Hepatocyte (in vitro differentiated cells): ENCODE results near the gene GPR55. TPM values are rescaled to one million over a fixed set of nuclear protein-coding genes. Genes with fewer than 3 reads are reported as not detected.

Experiments
- DNase-seq: peaks from one replicate; pipeline ENCODE4 v3.0.0-alpha.2; 2016; ENCODE audit warnings: low spot score
- H2AFZ ChIP-seq: fragments of 200-600 bp; sonication (generic); 2 replicates; pipeline ENCODE4 v1.6.0; 2016; ENCODE audit warnings: antibody characterized with exemption, mild to moderate bottlenecking
- H3K27ac ChIP-seq: fragments of 200-600 bp; sonication (generic); 2 replicates; pipeline ENCODE4 v1.5.1; 2016; ENCODE audit warnings: mild to moderate bottlenecking
- H3K27me3 ChIP-seq: fragments of 200-600 bp; sonication (generic); 2 replicates; pipeline ENCODE4 v1.6.1; 2016
- H3K36me3 ChIP-seq: fragments of 200-600 bp; sonication (generic); replicated peaks from 2 replicates; pipeline ENCODE4 v1.5.1; 2016; ENCODE audit warnings: low read depth; ENCODE audit not compliant: insufficient read depth
- H3K4me1 ChIP-seq: fragments of 200-600 bp; sonication (generic); 2 replicates; pipeline ENCODE4 v1.5.1; 2016; ENCODE audit warnings: mild to moderate bottlenecking, moderate library complexity; ENCODE audit not compliant: insufficient read depth
- H3K4me2 ChIP-seq: fragments of 200-600 bp; sonication (generic); 2 replicates; pipeline ENCODE4 v1.6.0; 2016
- H3K4me3 ChIP-seq: fragments of 200-600 bp; sonication (generic); 2 replicates; pipeline ENCODE4 v1.5.1; 2016; ENCODE audit warnings: mild to moderate bottlenecking
- H3K79me2 ChIP-seq: fragments of 200-600 bp; sonication (generic); 2 replicates; pipeline ENCODE4 v1.6.0; 2017; ENCODE audit warnings: mild to moderate bottlenecking
- H3K9me2 ChIP-seq: fragments of 200-600 bp; sonication (generic); replicated peaks from 2 replicates; pipeline ENCODE4 v1.6.0; 2017; ENCODE audit warnings: mild to moderate bottlenecking; ENCODE audit not compliant: insufficient read depth
- H3K9me3 ChIP-seq: fragments of 200-600 bp; sonication (generic); 2 replicates; pipeline ENCODE4 v1.5.1; 2016; ENCODE audit warnings: low read depth, mild to moderate bottlenecking
- H4K20me1 ChIP-seq: fragments of 200-600 bp; sonication (generic); 2 replicates; pipeline ENCODE4 v1.6.0; 2016; ENCODE audit warnings: mild to moderate bottlenecking; ENCODE audit not compliant: insufficient read depth, poor library complexity, severe bottlenecking
- EZH2 ChIP-seq: fragments of 200-600 bp; sonication (generic); IDR thresholded peaks from 2 replicates; pipeline ENCODE4 v1.6.1; 2016; ENCODE audit warnings: antibody characterized with exemption, mild to moderate bottlenecking, borderline replicate concordance
- EZH2phosphoT487 ChIP-seq: fragments of 200-600 bp; sonication (generic); IDR thresholded peaks from one replicate; pipeline ENCODE4 v1.6.1; 2018; ENCODE audit warnings: antibody characterized with exemption, mild to moderate bottlenecking, low read depth, moderate library complexity; ENCODE audit not compliant: unreplicated experiment, severe bottlenecking
- WGBS: methylation state at CpG from one replicate; pipeline ENCODE4 v1.1.6; 2016; ENCODE audit warnings: low lambda C conversion rate; ENCODE audit errors: missing lambda C conversion rate; 5-methylcytosine and 5-hydroxymethylcytosine counted together
- polyA plus RNA-seq: library from polyadenylated mRNA; unstranded; fragments of >200 nt; fragmentation: Nextera tagmentation; extraction: Ambion mirVana; gene quantifications from 2 replicates; pipeline ENCODE4 v1.2.1, GENCODE V29; 2016
- total RNA-seq: library from RNA; depleted of rRNA; stranded (reverse); fragments of >200 nt; gene quantifications from 2 replicates; pipeline ENCODE4 v1.2.3, GENCODE V29; 2014
- TF ChIP-seq, protein P1 (sequence below): fragments of 200-600 bp; sonication (generic); IDR thresholded peaks from 2 replicates; pipeline ENCODE4 v1.5.1; 2016; ENCODE audit warnings: antibody characterized with exemption, mild to moderate bottlenecking; ENCODE audit not compliant: poor library complexity

Gene GPR55
- total and polyA plus RNA-seq, 2 experiments from 2014 or later = 0.83 TPM; not detected in 1

- H3K27ac ChIP-seq = no peak overlapping the region
- no peaks in the 10 kb centered on the region for H3K9me2 ChIP-seq
- TF ChIP-seq EZH2 (no peak), EZH2phosphoT487 (no peak)
- TF ChIP-seq, protein P1, sequence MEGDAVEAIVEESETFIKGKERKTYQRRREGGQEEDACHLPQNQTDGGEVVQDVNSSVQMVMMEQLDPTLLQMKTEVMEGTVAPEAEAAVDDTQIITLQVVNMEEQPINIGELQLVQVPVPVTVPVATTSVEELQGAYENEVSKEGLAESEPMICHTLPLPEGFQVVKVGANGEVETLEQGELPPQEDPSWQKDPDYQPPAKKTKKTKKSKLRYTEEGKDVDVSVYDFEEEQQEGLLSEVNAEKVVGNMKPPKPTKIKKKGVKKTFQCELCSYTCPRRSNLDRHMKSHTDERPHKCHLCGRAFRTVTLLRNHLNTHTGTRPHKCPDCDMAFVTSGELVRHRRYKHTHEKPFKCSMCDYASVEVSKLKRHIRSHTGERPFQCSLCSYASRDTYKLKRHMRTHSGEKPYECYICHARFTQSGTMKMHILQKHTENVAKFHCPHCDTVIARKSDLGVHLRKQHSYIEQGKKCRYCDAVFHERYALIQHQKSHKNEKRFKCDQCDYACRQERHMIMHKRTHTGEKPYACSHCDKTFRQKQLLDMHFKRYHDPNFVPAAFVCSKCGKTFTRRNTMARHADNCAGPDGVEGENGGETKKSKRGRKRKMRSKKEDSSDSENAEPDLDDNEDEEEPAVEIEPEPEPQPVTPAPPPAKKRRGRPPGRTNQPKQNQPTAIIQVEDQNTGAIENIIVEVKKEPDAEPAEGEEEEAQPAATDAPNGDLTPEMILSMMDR = no peak
- no peak for DNase-seq
- no peak overlapping the region for H3K4me2 ChIP-seq
- no peaks in the 10 kb centered on the region for H3K9me3 ChIP-seq
- H3K4me1 ChIP-seq = no peaks in the 10 kb centered on the region
- no peaks in the 10 kb centered on the region for H3K36me3 ChIP-seq
- no peaks in the 10 kb centered on the region for H3K27me3 ChIP-seq
- no peak overlapping the region for H2AFZ ChIP-seq
- 90% methylated on average over 20 of the region's 20 CpGs for WGBS
- H3K4me3 ChIP-seq = no peak overlapping the region
- H4K20me1 ChIP-seq = no peaks in the 10 kb centered on the region
- no peaks in the 10 kb centered on the region for H3K79me2 ChIP-seq
These were observed 25.2 kb upstream of the GPR55 start for GRCh38 chr2:230949966-230950873.

- H3K4me1 ChIP-seq = no peaks in the 10 kb centered on the region
- no peaks in the 10 kb centered on the region for H4K20me1 ChIP-seq
- DNase-seq = no peak
- H3K9me3 ChIP-seq = no peaks in the 10 kb centered on the region
- no peaks in the 10 kb centered on the region for H3K36me3 ChIP-seq
- H3K79me2 ChIP-seq = no peaks in the 10 kb centered on the region
- 83% methylated on average over 10 of the region's 10 CpGs for WGBS
- no peaks in the 10 kb centered on the region for H3K27me3 ChIP-seq
- no peak overlapping the region for H2AFZ ChIP-seq
- no peak overlapping the region for H3K27ac ChIP-seq
- no peak overlapping the region for H3K4me3 ChIP-seq
- no peak overlapping the region for H3K4me2 ChIP-seq
- no peaks in the 10 kb centered on the region for H3K9me2 ChIP-seq
- no peak for TF ChIP-seq EZH2phosphoT487
- TF ChIP-seq EZH2 = no peak
- TF ChIP-seq, protein P1 = no peak
These were observed 22.9 kb upstream of the GPR55 start for GRCh38 chr2:230947908-230948365.

GRCh38 chr2:230947235-230947576 is 22.2 kb upstream of the GPR55 start:
- Histone ChIP-seq H3K27me3 (no peaks in the 10 kb centered on the region), H3K79me2 (no peaks in the 10 kb centered on the region), H2AFZ (no peak overlapping the region), H3K36me3 (no peaks in the 10 kb centered on the region), H3K9me3 (no peaks in the 10 kb centered on the region), H4K20me1 (no peaks in the 10 kb centered on the region), H3K4me2 (no peak overlapping the region), H3K9me2 (no peaks in the 10 kb centered on the region), H3K27ac (no peak overlapping the region), H3K4me3 (no peak overlapping the region), H3K4me1 (no peaks in the 10 kb centered on the region)
- DNase-seq = no peak
- no peak for TF ChIP-seq EZH2phosphoT487
- TF ChIP-seq, protein P1 = no peak
- TF ChIP-seq EZH2 = no peak
- WGBS = 100% methylated on average over 3 of the region's 3 CpGs
